Activated CD4-positive, alpha-beta T cell treated with anti-CD3 and anti-CD28 coated beads, Interleukin-2, amount 10 ng/mL, durations not matched to agents 7 days and 5 days (primary cell): ENCODE measurements around the gene XIRP1. TPM values are rescaled to one million over a fixed set of nuclear protein-coding genes. Genes with fewer than 3 reads are reported as not detected.

Experiments used
- CTCF ChIA-PET: fragments of 350-600 bp; sonication (Branson Sonifier 250); formaldehyde crosslinking; loops from one replicate; lab custom pipeline; 2021; ENCODE audit warnings: antibody characterized with exemption; lab: Charles Lee
- POLR2A ChIA-PET: fragments of 350-600 bp; sonication (Branson Sonifier 250); formaldehyde crosslinking; loops from one replicate; lab custom pipeline; 2021; ENCODE audit warnings: antibody characterized with exemption; lab: Charles Lee
- DNase-seq: peaks from one replicate; pipeline ENCODE4 v3.0.0-alpha.2; 2020
- H3K27ac Mint-ChIP-seq: one replicate; pipeline ENCODE4 v1.8.0; 2021; ENCODE audit warnings: mild to moderate bottlenecking, moderate library complexity, mixed read lengths
- H3K27me3 Mint-ChIP-seq: one replicate; pipeline ENCODE4 v1.8.0; 2021; ENCODE audit warnings: mixed read lengths
- H3K36me3 Mint-ChIP-seq: one replicate; pipeline ENCODE4 v1.8.0; 2021; ENCODE audit warnings: low read depth, mixed read lengths
- H3K4me1 Mint-ChIP-seq: one replicate; pipeline ENCODE4 v1.8.0; 2021; ENCODE audit warnings: mixed read lengths
- H3K4me3 Mint-ChIP-seq: one replicate; pipeline ENCODE4 v1.8.0; 2021; ENCODE audit warnings: mild to moderate bottlenecking, moderate library complexity, mixed read lengths
- H3K9me3 Mint-ChIP-seq: one replicate; pipeline ENCODE4 v1.8.0; 2021; ENCODE audit warnings: mixed read lengths
- total RNA-seq, 2 experiments: library from RNA; stranded (reverse); gene quantifications; one replicate each; pipeline ENCODE4 v1.2.3, GENCODE V29; 2021

XIRP1 gene
- total RNA-seq, 2 experiments from 2014 or later, result not detected

GRCh38 chr3:39222462-39222861 is 30.1 kb upstream of the XIRP1 start:
- H3K4me3 Mint-ChIP-seq, result no peak overlapping the region
- peaks cover 55% of the 10 kb centered on the region for H3K27me3 Mint-ChIP-seq
- POLR2A ChIA-PET, result no interaction called here
- no peak for DNase-seq
- no peaks in the 10 kb centered on the region for H3K36me3 Mint-ChIP-seq
- no peaks in the 10 kb centered on the region for H3K9me3 Mint-ChIP-seq
- no peak overlapping the region for H3K27ac Mint-ChIP-seq
- peaks cover 29% of the 10 kb centered on the region for H3K4me1 Mint-ChIP-seq
- CTCF ChIA-PET, result no interaction called here

- no peak for DNase-seq
- no peak overlapping the region for H3K27ac Mint-ChIP-seq
- H3K4me3 Mint-ChIP-seq, result no peak overlapping the region
- H3K27me3 Mint-ChIP-seq, result peaks cover 59% of the 10 kb centered on the region
- H3K36me3 Mint-ChIP-seq, result no peaks in the 10 kb centered on the region
- POLR2A ChIA-PET, result no interaction called here
- CTCF ChIA-PET, result interaction anchor here (0.6 to 1.5 kb wide), 4 partner anchors 8 to 95 kb away, joined by 3 to 4 read pairs (median 3); partner anchors contain the start of gene XIRP1
- H3K9me3 Mint-ChIP-seq, result no peaks in the 10 kb centered on the region
- H3K4me1 Mint-ChIP-seq, result peaks cover 40% of the 10 kb centered on the region
Observed at GRCh38 chr3:39221141-39221530, 28.7 kb upstream of the XIRP1 start.

GRCh38 chr3:39220407-39221140 is 28.2 kb upstream of the XIRP1 start:
- CTCF ChIA-PET, result interaction anchor here (0.6 to 1.5 kb wide), 4 partner anchors 9 to 95 kb away, joined by 3 to 4 read pairs (median 4); partner anchors contain the start of gene XIRP1
- POLR2A ChIA-PET, result interaction anchor here (0.5 kb wide), 1 partner anchor 14 kb away, joined by 3 read pairs; no protein-coding TSS in a partner anchor
- peak; percentile 33 for DNase-seq
- Mint-ChIP-seq H3K4me3 (no peak overlapping the region), H3K9me3 (no peaks in the 10 kb centered on the region), H3K27ac (no peak overlapping the region), H3K36me3 (no peaks in the 10 kb centered on the region), H3K27me3 (peaks cover 54% of the 10 kb centered on the region), H3K4me1 (peaks cover 39% of the 10 kb centered on the region)

GRCh38 chr3:39219702-39220101 is 27.3 kb upstream of the XIRP1 start:
- Mint-ChIP-seq H3K27ac (no peak overlapping the region), H3K4me1 (peaks cover 39% of the 10 kb centered on the region), H3K36me3 (no peaks in the 10 kb centered on the region), H3K9me3 (no peaks in the 10 kb centered on the region), H3K4me3 (no peak overlapping the region), H3K27me3 (peaks cover 47% of the 10 kb centered on the region)
- ChIA-PET CTCF (interaction anchor here (1.2 kb wide), 1 partner anchor 68 kb away, joined by 4 read pairs; no protein-coding TSS in a partner anchor), POLR2A (no interaction called here)
- DNase-seq, result no peak

GRCh38 chr3:39216176-39216790 is 23.9 kb upstream of the XIRP1 start:
- no peaks in the 10 kb centered on the region for H3K9me3 Mint-ChIP-seq
- DNase-seq, result no peak
- no peaks in the 10 kb centered on the region for H3K36me3 Mint-ChIP-seq
- H3K27me3 Mint-ChIP-seq, result peaks cover 29% of the 10 kb centered on the region
- ChIA-PET POLR2A (interaction anchor here (0.6 kb wide), 1 partner anchor 111 kb away, joined by 4 read pairs; no protein-coding TSS in a partner anchor), CTCF (interaction anchor here (0.8 to 2.1 kb wide), 10 partner anchors 13 to 161 kb away, joined by 3 to 6 read pairs (median 3); no protein-coding TSS in a partner anchor)
- no peak overlapping the region for H3K27ac Mint-ChIP-seq
- peaks cover 28% of the 10 kb centered on the region for H3K4me1 Mint-ChIP-seq
- no peak overlapping the region for H3K4me3 Mint-ChIP-seq

GRCh38 chr3:39213613-39214012 is 21.2 kb upstream of the XIRP1 start:
- Mint-ChIP-seq H3K9me3 (no peaks in the 10 kb centered on the region), H3K4me3 (no peak overlapping the region), H3K4me1 (peaks cover 27% of the 10 kb centered on the region), H3K36me3 (peaks cover 4% of the 10 kb centered on the region), H3K27me3 (peaks cover 18% of the 10 kb centered on the region), H3K27ac (no peak overlapping the region)
- no peak for DNase-seq
- ChIA-PET CTCF (interaction anchor here (1.0 to 1.5 kb wide), 3 partner anchors 10 to 79 kb away, joined by 3 to 4 read pairs (median 3); no protein-coding TSS in a partner anchor), POLR2A (no interaction called here)

GRCh38 chr3:39212665-39213064 is 20.3 kb upstream of the XIRP1 start:
- H3K4me3 Mint-ChIP-seq, result no peak overlapping the region
- no peak overlapping the region for H3K27ac Mint-ChIP-seq
- ChIA-PET POLR2A (no interaction called here), CTCF (interaction anchor here (1.0 to 1.8 kb wide), 4 partner anchors 9 to 80 kb away, joined by 3 to 4 read pairs (median 4); no protein-coding TSS in a partner anchor)
- no peaks in the 10 kb centered on the region for H3K9me3 Mint-ChIP-seq
- H3K27me3 Mint-ChIP-seq, result peaks cover 14% of the 10 kb centered on the region
- peaks cover 4% of the 10 kb centered on the region for H3K36me3 Mint-ChIP-seq
- peaks cover 34% of the 10 kb centered on the region for H3K4me1 Mint-ChIP-seq
- no peak for DNase-seq

- ChIA-PET POLR2A (no interaction called here), CTCF (interaction anchor here (0.8 to 1.8 kb wide), 2 partner anchors 9 to 77 kb away, joined by 3 to 4 read pairs; no protein-coding TSS in a partner anchor)
- Mint-ChIP-seq H3K27ac (no peak overlapping the region), H3K4me1 (peaks cover 31% of the 10 kb centered on the region), H3K36me3 (peaks cover 4% of the 10 kb centered on the region), H3K9me3 (no peaks in the 10 kb centered on the region), H3K27me3 (peaks cover 15% of the 10 kb centered on the region), H3K4me3 (no peak overlapping the region)
- no peak for DNase-seq
Observed at GRCh38 chr3:39211332-39212130, 19.1 kb upstream of the XIRP1 start.

- peaks cover 24% of the 10 kb centered on the region for H3K4me1 Mint-ChIP-seq
- H3K27ac Mint-ChIP-seq, result peak overlapping the region; percentile 46
- ChIA-PET CTCF (interaction anchor here (1.1 kb wide), 2 partner anchors 65 to 78 kb away, joined by 3 to 4 read pairs; no protein-coding TSS in a partner anchor), POLR2A (no interaction called here)
- no peaks in the 10 kb centered on the region for H3K9me3 Mint-ChIP-seq
- H3K36me3 Mint-ChIP-seq, result peaks cover 4% of the 10 kb centered on the region
- DNase-seq, result no peak
- peaks cover 15% of the 10 kb centered on the region for H3K27me3 Mint-ChIP-seq
- H3K4me3 Mint-ChIP-seq, result no peak overlapping the region
Observed at GRCh38 chr3:39210078-39210477, 17.7 kb upstream of the XIRP1 start.

- Mint-ChIP-seq H3K27ac (no peak overlapping the region), H3K9me3 (no peaks in the 10 kb centered on the region), H3K4me1 (peaks cover 24% of the 10 kb centered on the region), H3K4me3 (no peak overlapping the region), H3K27me3 (peaks cover 19% of the 10 kb centered on the region), H3K36me3 (peaks cover 4% of the 10 kb centered on the region)
- CTCF ChIA-PET, result interaction anchor here (1.1 to 1.8 kb wide), 3 partner anchors 64 to 82 kb away, joined by 3 to 7 read pairs (median 4); no protein-coding TSS in a partner anchor
- no peak for DNase-seq
- POLR2A ChIA-PET, result no interaction called here
Observed at GRCh38 chr3:39209329-39209970, 17.1 kb upstream of the XIRP1 start.

GRCh38 chr3:39208463-39209055 is 16.2 kb upstream of the XIRP1 start:
- POLR2A ChIA-PET, result no interaction called here
- CTCF ChIA-PET, result interaction anchor here (1.1 to 1.8 kb wide), 4 partner anchors 19 to 82 kb away, joined by 3 to 7 read pairs (median 4); no protein-coding TSS in a partner anchor
- H3K36me3 Mint-ChIP-seq, result peaks cover 4% of the 10 kb centered on the region

More at GRCh38 chr3:39208463-39209055, 16.2 kb upstream of the XIRP1 start:
- DNase-seq, result peak; percentile 52
- Mint-ChIP-seq H3K9me3 (no peaks in the 10 kb centered on the region), H3K27ac (no peak overlapping the region), H3K4me3 (no peak overlapping the region), H3K4me1 (peaks cover 24% of the 10 kb centered on the region), H3K27me3 (peaks cover 19% of the 10 kb centered on the region)
